Measurements from ENCODE around the gene SLC20A1.

DNA sequence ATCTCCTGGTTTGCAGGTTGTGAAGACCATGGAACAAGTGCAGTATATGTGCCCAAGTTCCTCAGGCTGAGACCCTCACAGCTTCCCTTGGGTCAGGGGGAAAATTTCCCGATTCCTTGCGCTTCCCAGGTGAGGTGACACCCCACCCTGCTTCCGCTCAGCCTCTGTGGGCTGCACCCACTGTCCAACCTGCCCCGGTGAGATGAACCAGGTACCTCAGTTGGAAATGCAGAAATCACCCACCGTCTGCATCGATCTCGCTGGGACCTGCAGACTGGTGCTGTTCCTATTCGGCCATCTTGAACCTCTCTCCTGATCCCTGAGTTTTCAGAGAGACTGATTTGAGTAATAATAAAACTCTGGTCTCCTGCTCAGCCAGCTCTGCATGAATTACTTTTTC lies 30.7 kb upstream of the SLC20A1 start:
- TF ChIP-seq, protein P1, sequence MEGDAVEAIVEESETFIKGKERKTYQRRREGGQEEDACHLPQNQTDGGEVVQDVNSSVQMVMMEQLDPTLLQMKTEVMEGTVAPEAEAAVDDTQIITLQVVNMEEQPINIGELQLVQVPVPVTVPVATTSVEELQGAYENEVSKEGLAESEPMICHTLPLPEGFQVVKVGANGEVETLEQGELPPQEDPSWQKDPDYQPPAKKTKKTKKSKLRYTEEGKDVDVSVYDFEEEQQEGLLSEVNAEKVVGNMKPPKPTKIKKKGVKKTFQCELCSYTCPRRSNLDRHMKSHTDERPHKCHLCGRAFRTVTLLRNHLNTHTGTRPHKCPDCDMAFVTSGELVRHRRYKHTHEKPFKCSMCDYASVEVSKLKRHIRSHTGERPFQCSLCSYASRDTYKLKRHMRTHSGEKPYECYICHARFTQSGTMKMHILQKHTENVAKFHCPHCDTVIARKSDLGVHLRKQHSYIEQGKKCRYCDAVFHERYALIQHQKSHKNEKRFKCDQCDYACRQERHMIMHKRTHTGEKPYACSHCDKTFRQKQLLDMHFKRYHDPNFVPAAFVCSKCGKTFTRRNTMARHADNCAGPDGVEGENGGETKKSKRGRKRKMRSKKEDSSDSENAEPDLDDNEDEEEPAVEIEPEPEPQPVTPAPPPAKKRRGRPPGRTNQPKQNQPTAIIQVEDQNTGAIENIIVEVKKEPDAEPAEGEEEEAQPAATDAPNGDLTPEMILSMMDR (IDR thresholded peaks at IDR 0.05) = no peak
- TF ChIP-seq POLR2A (IDR thresholded peaks at IDR 0.05) = no peak

Data from heart left ventricle (tissue), 13 donors.